Prostate gland (tissue), 2 donors: ENCODE results near the gene HAT1.

ENCODE experiments used
- POLR2A ChIP-seq: fragments of 450-650 bp; IDR thresholded peaks from one replicate; pipeline ENCODE4 v1.6.1; 2016; ENCODE audit warnings: antibody characterized with exemption, mild to moderate bottlenecking
- TF ChIP-seq, protein P1 (sequence below), 4 experiments: fragments of 200-600 bp in 2 of 4; fragments of 450-650 bp in 2 of 4; sonication (generic) in 2 of 4; IDR thresholded peaks; 1 replicate in 3 of 4; 2 replicates in 1 of 4; pipeline ENCODE4 v1.5.1; 2016 to 2019; ENCODE audit warnings: antibody characterized with exemption in 4 of 4, mild to moderate bottlenecking in 2 of 4, moderate library complexity in 2 of 4

DNA sequence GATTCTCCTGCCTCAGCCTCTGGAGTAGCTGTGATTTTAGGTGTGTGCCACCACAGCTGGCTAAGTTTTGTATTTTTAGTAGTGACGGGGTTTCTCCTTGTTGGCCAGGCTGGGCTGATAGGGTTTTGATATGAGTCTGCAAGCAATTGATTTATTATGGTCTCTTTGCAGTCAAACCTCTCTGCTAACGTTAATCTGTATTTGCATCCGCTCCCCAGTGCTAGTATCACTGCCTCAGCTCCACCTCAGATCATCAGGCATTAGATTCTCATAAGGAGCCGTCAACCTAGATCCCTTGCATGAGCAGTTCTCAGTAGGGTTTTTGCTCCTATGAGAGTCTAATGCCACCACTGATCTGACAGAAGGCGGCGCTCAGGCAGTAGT, 19.0 kb downstream of the HAT1 start:
- TF ChIP-seq, protein P1, sequence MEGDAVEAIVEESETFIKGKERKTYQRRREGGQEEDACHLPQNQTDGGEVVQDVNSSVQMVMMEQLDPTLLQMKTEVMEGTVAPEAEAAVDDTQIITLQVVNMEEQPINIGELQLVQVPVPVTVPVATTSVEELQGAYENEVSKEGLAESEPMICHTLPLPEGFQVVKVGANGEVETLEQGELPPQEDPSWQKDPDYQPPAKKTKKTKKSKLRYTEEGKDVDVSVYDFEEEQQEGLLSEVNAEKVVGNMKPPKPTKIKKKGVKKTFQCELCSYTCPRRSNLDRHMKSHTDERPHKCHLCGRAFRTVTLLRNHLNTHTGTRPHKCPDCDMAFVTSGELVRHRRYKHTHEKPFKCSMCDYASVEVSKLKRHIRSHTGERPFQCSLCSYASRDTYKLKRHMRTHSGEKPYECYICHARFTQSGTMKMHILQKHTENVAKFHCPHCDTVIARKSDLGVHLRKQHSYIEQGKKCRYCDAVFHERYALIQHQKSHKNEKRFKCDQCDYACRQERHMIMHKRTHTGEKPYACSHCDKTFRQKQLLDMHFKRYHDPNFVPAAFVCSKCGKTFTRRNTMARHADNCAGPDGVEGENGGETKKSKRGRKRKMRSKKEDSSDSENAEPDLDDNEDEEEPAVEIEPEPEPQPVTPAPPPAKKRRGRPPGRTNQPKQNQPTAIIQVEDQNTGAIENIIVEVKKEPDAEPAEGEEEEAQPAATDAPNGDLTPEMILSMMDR (IDR thresholded peaks at IDR 0.05): no peak
- no peak for TF ChIP-seq POLR2A
